Measurements from ENCODE around the gene RBM47. TPM values are rescaled to one million over a fixed set of nuclear protein-coding genes. Genes with fewer than 3 reads are reported as not detected.
A peak's percentile ranks its signal among the peaks of the same experiment; 100 is the strongest.
"Not testable (repeated sequence)": the region's sequence is repeated elsewhere in the genome, so short reads cannot be mapped to it uniquely, and the experiment has no call there.

Gene RBM47
- total RNA-seq, 4 donors from 2014 or later = 200 to 369 (median 323) TPM

DNA sequence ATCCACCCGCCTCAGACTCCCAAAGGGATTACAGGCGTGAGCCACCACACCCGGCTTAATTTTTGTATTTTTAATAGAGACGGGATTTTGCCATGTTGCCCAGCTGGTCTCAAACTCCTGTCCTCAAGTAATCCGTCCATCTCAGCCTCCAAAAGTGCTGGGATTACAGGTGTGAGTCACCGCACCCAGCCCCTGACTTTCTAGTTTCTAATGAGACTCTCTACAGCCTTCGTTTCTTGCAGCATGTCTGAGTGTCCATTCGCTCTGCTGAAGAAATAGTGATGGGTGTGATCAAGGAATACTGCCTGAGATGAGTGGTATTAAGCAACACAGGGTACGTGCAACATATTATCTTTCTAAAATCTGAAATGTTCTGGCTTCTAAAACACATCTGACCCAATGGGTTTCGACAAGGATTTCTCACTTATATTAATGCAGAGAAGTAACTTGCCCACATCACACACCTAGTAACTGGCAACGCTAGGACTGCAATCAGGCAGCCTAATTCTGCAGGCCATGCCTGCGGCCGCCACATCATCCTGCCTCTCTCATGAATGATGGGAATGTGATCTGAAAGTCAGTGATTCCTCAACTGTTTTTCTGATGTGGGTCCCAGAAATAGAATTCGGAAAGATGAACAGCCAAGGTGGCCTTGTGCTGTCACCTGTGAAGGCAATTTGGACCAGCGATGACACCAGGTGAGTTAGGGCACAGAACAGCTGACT lies 74.3 kb downstream of the RBM47 start:
- H3K27ac ChIP-seq = no peak overlapping the region
- intact Hi-C loops (cut with DNase I) = no loop called here

DNA sequence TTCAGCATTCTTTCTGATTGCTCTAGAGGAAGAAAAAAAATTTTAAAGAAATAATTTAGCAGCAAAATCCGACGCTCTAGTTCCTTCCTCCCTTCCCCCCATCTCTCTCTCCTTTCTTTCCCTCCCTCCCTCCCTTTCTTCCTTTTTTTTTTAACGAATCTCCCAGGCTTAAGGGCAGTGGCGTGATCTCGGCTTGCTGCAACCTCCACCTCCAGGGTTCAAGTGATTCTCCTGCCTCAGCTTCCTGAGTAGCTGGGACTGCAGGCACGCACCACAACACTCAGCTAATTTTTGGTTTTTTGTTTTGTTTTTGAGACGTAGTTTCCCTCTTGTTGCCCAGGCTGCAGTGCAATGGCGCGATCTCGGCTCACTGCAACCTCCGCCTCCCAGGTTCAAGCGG lies 75.0 kb downstream of the RBM47 start:
- H3K36me3 ChIP-seq; H3K27me3 ChIP-seq; intact Hi-C loops (cut with DNase I); H3K4me3 ChIP-seq (replicated peaks in 1 of 3); H3K9me3 ChIP-seq; DNase-seq: not testable (repeated sequence)
- 73 to 77% methylated on average over 12 of the region's 12 CpGs for WGBS, 2 donors
- H3K27ac ChIP-seq = peak overlapping the region in 1 of 3 donors; percentile 43
- H3K4me1 ChIP-seq = peaks cover 20 to 36% of the 10 kb centered on the region in 2 donors

More for the DNA sequence above, 74.3 kb downstream of the RBM47 start:
- no peak for DNase-seq
- Histone ChIP-seq H3K4me3 (replicated peaks in 1 of 3) (no peak overlapping the region), H3K4me1 (peaks cover 26 to 35% of the 10 kb centered on the region in 2 donors), H3K36me3 (no peaks in the 10 kb centered on the region), H3K9me3 (no peaks in the 10 kb centered on the region), H3K27me3 (no peaks in the 10 kb centered on the region)
- TF ChIP-seq, protein P1, sequence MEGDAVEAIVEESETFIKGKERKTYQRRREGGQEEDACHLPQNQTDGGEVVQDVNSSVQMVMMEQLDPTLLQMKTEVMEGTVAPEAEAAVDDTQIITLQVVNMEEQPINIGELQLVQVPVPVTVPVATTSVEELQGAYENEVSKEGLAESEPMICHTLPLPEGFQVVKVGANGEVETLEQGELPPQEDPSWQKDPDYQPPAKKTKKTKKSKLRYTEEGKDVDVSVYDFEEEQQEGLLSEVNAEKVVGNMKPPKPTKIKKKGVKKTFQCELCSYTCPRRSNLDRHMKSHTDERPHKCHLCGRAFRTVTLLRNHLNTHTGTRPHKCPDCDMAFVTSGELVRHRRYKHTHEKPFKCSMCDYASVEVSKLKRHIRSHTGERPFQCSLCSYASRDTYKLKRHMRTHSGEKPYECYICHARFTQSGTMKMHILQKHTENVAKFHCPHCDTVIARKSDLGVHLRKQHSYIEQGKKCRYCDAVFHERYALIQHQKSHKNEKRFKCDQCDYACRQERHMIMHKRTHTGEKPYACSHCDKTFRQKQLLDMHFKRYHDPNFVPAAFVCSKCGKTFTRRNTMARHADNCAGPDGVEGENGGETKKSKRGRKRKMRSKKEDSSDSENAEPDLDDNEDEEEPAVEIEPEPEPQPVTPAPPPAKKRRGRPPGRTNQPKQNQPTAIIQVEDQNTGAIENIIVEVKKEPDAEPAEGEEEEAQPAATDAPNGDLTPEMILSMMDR (IDR thresholded peaks at IDR 0.05) = no peak
- no peak for TF ChIP-seq POLR2A (IDR thresholded peaks at IDR 0.05)
- 95 to 96% methylated on average over 15 of the region's 15 CpGs for WGBS, 2 donors

DNA sequence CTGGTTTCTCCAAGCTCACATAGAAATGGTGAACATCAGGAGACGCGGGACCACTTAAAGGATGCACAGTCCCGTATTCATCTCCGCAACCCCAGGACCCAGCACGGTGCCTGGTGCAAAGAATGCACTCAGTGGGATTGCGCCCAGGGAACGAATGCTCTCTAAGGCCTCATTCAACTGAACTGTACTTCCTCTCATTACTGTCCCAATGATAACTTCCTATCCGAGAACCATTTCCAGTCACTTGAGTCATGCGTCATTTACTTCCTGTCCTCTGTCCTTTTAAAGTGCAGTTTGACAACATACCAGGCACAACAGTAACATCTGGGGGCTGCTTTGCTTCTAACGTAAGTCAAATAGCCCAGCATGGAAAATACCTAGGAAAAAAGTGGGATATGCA lies 75.7 kb downstream of the RBM47 start:
- Histone ChIP-seq H3K27me3 (no peaks in the 10 kb centered on the region), H3K9me3 (no peaks in the 10 kb centered on the region), H3K4me1 (peaks cover 13 to 29% of the 10 kb centered on the region in 2 donors), H3K36me3 (no peaks in the 10 kb centered on the region), H3K4me3 (replicated peaks in 1 of 3) (no peak overlapping the region), H3K27ac (peak overlapping the region in 1 of 3 donors; percentile 71)
- intact Hi-C loops (cut with DNase I) = no loop called here
- 72 to 79% methylated on average over 10 of the region's 10 CpGs for WGBS, 2 donors
- no peak for DNase-seq
- no peak for TF ChIP-seq POLR2A (IDR thresholded peaks at IDR 0.05)
- TF ChIP-seq, protein P1 (IDR thresholded peaks at IDR 0.05) = no peak

DNA sequence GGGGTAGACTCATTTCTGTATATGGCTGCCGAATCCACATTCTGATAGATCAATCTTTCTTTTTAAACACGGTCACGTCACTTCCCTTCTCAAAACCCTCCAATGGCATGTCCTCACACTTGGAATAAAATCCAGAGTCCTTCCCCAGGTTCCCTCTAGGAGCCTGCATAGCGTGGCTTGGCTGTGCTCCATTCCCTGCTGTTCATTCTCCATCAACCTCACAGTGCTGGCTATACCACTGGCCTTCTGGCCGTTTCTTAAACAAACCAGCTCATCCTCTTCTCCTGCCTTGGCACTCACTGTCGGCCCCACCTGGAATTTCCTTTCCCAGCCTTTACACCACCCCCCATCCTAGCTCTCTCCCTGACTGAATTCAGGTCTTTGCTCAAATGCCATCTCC lies 77.1 kb downstream of the RBM47 start:
- TF ChIP-seq POLR2A (IDR thresholded peaks at IDR 0.05) = no peak
- TF ChIP-seq, protein P1 (IDR thresholded peaks at IDR 0.05) = no peak
- Histone ChIP-seq H3K4me3 (replicated peaks in 1 of 3) (no peak overlapping the region), H3K4me1 (peaks cover 14 to 33% of the 10 kb centered on the region in 2 donors), H3K27ac (peak overlapping the region; percentile 48 to 71 (median 71)), H3K9me3 (no peaks in the 10 kb centered on the region), H3K27me3 (no peaks in the 10 kb centered on the region), H3K36me3 (no peaks in the 10 kb centered on the region)
- no peak for DNase-seq
- intact Hi-C loops (cut with DNase I) = no loop called here
- 63 to 70% methylated on average over 6 of the region's 6 CpGs for WGBS, 2 donors

DNA sequence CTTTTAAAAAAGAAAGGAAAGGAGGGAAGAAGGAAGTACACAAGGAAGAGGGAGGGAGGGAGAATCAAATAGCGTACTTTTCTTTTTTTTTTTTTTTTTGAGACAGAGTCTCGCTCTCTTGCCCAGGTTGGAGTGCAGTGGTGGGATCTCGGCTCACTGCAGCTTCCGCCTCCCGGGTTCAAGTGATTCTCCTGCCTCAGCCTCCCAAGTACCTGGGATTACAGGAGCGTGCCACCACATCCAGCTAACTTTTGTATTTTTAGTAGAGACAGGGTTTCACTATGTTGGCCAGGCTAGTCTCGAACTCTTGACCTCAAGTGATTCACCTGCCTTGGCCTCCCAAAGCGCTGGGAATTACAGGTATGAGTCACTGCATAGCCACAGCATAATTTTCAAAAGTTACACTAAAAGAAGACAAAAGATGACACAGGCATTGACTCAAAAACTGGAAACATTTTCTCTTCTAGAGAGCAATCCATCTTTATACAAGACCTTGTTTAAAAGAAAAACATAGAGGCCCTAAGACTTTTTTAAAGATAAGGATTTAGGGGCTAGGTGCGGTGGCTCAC lies 78.0 kb downstream of the RBM47 start:
- H3K36me3 ChIP-seq; intact Hi-C loops (cut with DNase I); DNase-seq; H3K9me3 ChIP-seq; H3K4me3 ChIP-seq (replicated peaks in 1 of 3); H3K27me3 ChIP-seq: not testable (repeated sequence)
- H3K4me1 ChIP-seq = peaks cover 23 to 42% of the 10 kb centered on the region in 2 donors
- 72 to 78% methylated on average over 9 of the region's 9 CpGs for WGBS, 2 donors
- H3K27ac ChIP-seq = peak overlapping the region; percentile 48 to 71 (median 71)

DNA sequence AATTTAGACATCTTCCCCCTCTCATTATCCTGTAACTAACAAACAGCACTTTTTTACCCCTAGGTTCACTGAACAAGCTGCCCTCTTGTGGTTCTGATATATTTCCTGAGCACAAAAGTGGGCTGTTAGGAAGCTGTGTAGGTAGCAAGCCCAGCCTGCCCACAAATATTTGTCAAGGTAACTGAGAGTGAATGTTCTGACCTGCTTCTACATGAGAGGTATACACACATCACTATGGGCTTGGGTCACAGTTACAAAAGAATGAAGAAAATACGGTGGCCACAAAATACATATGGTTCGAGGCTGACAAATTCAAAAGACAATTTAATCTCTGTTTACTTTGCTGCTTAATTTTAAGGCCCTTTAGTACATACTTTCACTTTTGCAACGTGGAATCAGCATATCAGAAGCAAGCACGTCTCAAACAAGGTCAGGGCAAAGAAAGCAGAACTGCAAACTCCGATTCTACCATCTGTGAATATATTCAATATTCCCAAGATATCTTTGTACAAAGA lies 78.7 kb downstream of the RBM47 start:
- Histone ChIP-seq H3K27me3 (no peaks in the 10 kb centered on the region), H3K4me1 (peaks cover 29 to 48% of the 10 kb centered on the region in 2 donors), H3K36me3 (no peaks in the 10 kb centered on the region), H3K9me3 (no peaks in the 10 kb centered on the region), H3K4me3 (replicated peaks in 1 of 3) (peak overlapping the region in 1 of 3 donors; percentile 1), H3K27ac (peak overlapping the region; percentile 48 to 71 (median 71))
- TF ChIP-seq POLR2A (IDR thresholded peaks at IDR 0.05) = peak in 1 of 2 donors; percentile 46
- TF ChIP-seq, protein P1 (IDR thresholded peaks at IDR 0.05) = peak in 4 of 6 experiments; percentile 41 to 63 (median 58)
- DNase-seq = peak; percentile 54 to 56
- WGBS, 2 donors = 7 to 9% methylated on average over 5 of the region's 5 CpGs
- intact Hi-C loops (cut with DNase I) = no loop called here

Data from thyroid gland (tissue), 4 donors.